Hepatocyte (in vitro differentiated cells): Measurements from ENCODE around the gene MGAT5. TPM values are rescaled to one million over a fixed set of nuclear protein-coding genes. Genes with fewer than 3 reads are reported as not detected.

Experiments used
- DNase-seq: peaks from one replicate; pipeline ENCODE4 v3.0.0-alpha.2; 2016; ENCODE audit warnings: low spot score
- H2AFZ ChIP-seq: fragments of 200-600 bp; sonication (generic); 2 replicates; pipeline ENCODE4 v1.6.0; 2016; ENCODE audit warnings: antibody characterized with exemption, mild to moderate bottlenecking
- H3K27ac ChIP-seq: fragments of 200-600 bp; sonication (generic); 2 replicates; pipeline ENCODE4 v1.5.1; 2016; ENCODE audit warnings: mild to moderate bottlenecking
- H3K27me3 ChIP-seq: fragments of 200-600 bp; sonication (generic); 2 replicates; pipeline ENCODE4 v1.6.1; 2016
- H3K36me3 ChIP-seq: fragments of 200-600 bp; sonication (generic); replicated peaks from 2 replicates; pipeline ENCODE4 v1.5.1; 2016; ENCODE audit warnings: low read depth; ENCODE audit not compliant: insufficient read depth
- H3K4me1 ChIP-seq: fragments of 200-600 bp; sonication (generic); 2 replicates; pipeline ENCODE4 v1.5.1; 2016; ENCODE audit warnings: mild to moderate bottlenecking, moderate library complexity; ENCODE audit not compliant: insufficient read depth
- H3K4me2 ChIP-seq: fragments of 200-600 bp; sonication (generic); 2 replicates; pipeline ENCODE4 v1.6.0; 2016
- H3K4me3 ChIP-seq: fragments of 200-600 bp; sonication (generic); 2 replicates; pipeline ENCODE4 v1.5.1; 2016; ENCODE audit warnings: mild to moderate bottlenecking
- H3K79me2 ChIP-seq: fragments of 200-600 bp; sonication (generic); 2 replicates; pipeline ENCODE4 v1.6.0; 2017; ENCODE audit warnings: mild to moderate bottlenecking
- H3K9me2 ChIP-seq: fragments of 200-600 bp; sonication (generic); replicated peaks from 2 replicates; pipeline ENCODE4 v1.6.0; 2017; ENCODE audit warnings: mild to moderate bottlenecking; ENCODE audit not compliant: insufficient read depth
- H3K9me3 ChIP-seq: fragments of 200-600 bp; sonication (generic); 2 replicates; pipeline ENCODE4 v1.5.1; 2016; ENCODE audit warnings: low read depth, mild to moderate bottlenecking
- H4K20me1 ChIP-seq: fragments of 200-600 bp; sonication (generic); 2 replicates; pipeline ENCODE4 v1.6.0; 2016; ENCODE audit warnings: mild to moderate bottlenecking; ENCODE audit not compliant: insufficient read depth, poor library complexity, severe bottlenecking
- EZH2 ChIP-seq: fragments of 200-600 bp; sonication (generic); IDR thresholded peaks from 2 replicates; pipeline ENCODE4 v1.6.1; 2016; ENCODE audit warnings: antibody characterized with exemption, mild to moderate bottlenecking, borderline replicate concordance
- EZH2phosphoT487 ChIP-seq: fragments of 200-600 bp; sonication (generic); IDR thresholded peaks from one replicate; pipeline ENCODE4 v1.6.1; 2018; ENCODE audit warnings: antibody characterized with exemption, mild to moderate bottlenecking, low read depth, moderate library complexity; ENCODE audit not compliant: unreplicated experiment, severe bottlenecking
- WGBS: methylation state at CpG from one replicate; pipeline ENCODE4 v1.1.6; 2016; ENCODE audit warnings: low lambda C conversion rate; ENCODE audit errors: missing lambda C conversion rate; 5-methylcytosine and 5-hydroxymethylcytosine counted together
- polyA plus RNA-seq: library from polyadenylated mRNA; unstranded; fragments of >200 nt; fragmentation: Nextera tagmentation; extraction: Ambion mirVana; gene quantifications from 2 replicates; pipeline ENCODE4 v1.2.1, GENCODE V29; 2016
- total RNA-seq: library from RNA; depleted of rRNA; stranded (reverse); fragments of >200 nt; gene quantifications from 2 replicates; pipeline ENCODE4 v1.2.3, GENCODE V29; 2014
- TF ChIP-seq, protein P1 (sequence below): fragments of 200-600 bp; sonication (generic); IDR thresholded peaks from 2 replicates; pipeline ENCODE4 v1.5.1; 2016; ENCODE audit warnings: antibody characterized with exemption, mild to moderate bottlenecking; ENCODE audit not compliant: poor library complexity

MGAT5 gene
- total and polyA plus RNA-seq, 2 experiments from 2014 or later, result 9.1 to 30.2 TPM

DNA sequence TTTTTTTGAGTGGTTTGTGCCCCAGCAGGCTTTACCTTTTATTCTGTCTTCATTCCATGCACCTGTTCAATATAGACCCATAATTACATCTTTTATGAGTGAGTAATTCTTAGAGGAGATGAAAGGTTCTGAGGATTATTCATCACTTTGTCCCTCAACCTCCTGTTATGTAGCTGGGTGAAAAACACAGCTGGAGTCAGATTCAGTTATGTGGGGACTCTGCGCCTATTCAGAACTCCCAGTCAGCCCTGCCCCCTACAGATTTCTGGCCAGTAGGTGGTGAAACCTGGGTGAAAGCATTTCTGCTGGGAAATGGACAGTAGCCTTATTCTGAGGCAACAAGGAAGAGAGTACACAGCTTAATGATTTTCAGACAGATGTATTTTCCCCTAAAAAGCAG is 107.8 kb downstream of the MGAT5 start:
- WGBS, result 100% methylated on average over 1 of the region's 1 CpG
- H3K36me3 ChIP-seq, result no peaks in the 10 kb centered on the region
- H2AFZ ChIP-seq, result no peak overlapping the region
- TF ChIP-seq EZH2 (no peak), EZH2phosphoT487 (no peak)
- TF ChIP-seq, protein P1, sequence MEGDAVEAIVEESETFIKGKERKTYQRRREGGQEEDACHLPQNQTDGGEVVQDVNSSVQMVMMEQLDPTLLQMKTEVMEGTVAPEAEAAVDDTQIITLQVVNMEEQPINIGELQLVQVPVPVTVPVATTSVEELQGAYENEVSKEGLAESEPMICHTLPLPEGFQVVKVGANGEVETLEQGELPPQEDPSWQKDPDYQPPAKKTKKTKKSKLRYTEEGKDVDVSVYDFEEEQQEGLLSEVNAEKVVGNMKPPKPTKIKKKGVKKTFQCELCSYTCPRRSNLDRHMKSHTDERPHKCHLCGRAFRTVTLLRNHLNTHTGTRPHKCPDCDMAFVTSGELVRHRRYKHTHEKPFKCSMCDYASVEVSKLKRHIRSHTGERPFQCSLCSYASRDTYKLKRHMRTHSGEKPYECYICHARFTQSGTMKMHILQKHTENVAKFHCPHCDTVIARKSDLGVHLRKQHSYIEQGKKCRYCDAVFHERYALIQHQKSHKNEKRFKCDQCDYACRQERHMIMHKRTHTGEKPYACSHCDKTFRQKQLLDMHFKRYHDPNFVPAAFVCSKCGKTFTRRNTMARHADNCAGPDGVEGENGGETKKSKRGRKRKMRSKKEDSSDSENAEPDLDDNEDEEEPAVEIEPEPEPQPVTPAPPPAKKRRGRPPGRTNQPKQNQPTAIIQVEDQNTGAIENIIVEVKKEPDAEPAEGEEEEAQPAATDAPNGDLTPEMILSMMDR, result no peak
- DNase-seq, result no peak
- H3K9me2 ChIP-seq, result no peaks in the 10 kb centered on the region
- H3K4me1 ChIP-seq, result peaks cover 25% of the 10 kb centered on the region
- no peaks in the 10 kb centered on the region for H3K79me2 ChIP-seq
- H3K27me3 ChIP-seq, result no peaks in the 10 kb centered on the region
- no peaks in the 10 kb centered on the region for H3K9me3 ChIP-seq
- H3K27ac ChIP-seq, result no peak overlapping the region
- H3K4me2 ChIP-seq, result no peak overlapping the region
- no peaks in the 10 kb centered on the region for H4K20me1 ChIP-seq
- no peak overlapping the region for H3K4me3 ChIP-seq

DNA sequence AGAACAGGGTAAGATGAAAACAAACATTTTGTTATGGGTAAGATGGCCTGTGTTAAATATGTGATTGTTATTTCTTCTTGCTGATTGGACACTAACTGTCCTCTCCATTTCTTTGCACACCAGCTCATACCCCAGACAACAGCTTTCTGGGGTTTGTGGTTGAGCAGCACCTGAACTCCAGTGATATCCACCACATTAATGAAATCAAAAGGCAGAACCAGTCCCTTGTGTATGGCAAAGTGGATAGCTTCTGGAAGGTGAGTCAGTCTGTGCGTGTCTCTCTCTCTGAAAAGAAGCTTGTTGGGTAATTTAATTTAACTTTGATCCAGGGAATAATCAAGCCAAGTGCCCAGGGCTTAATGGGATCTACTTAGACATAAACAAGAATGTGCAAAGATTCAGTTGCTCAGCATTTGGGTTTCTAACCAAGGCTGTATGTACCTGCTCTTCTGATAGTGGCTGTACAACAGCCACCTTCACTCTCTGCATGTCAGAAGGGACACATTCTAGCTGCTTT is 108.3 kb downstream of the MGAT5 start:
- H3K9me2 ChIP-seq, result no peaks in the 10 kb centered on the region
- no peak for DNase-seq
- no peak overlapping the region for H3K4me2 ChIP-seq
- WGBS, result 95% methylated on average over 1 of the region's 1 CpG
- no peaks in the 10 kb centered on the region for H3K79me2 ChIP-seq
- H3K27ac ChIP-seq, result no peak overlapping the region
- no peaks in the 10 kb centered on the region for H3K36me3 ChIP-seq
- peaks cover 25% of the 10 kb centered on the region for H3K4me1 ChIP-seq
- H4K20me1 ChIP-seq, result no peaks in the 10 kb centered on the region
- H3K9me3 ChIP-seq, result no peaks in the 10 kb centered on the region
- no peak overlapping the region for H2AFZ ChIP-seq
- TF ChIP-seq EZH2phosphoT487, result no peak
- TF ChIP-seq, protein P1, result no peak
- TF ChIP-seq EZH2, result no peak
- no peak overlapping the region for H3K4me3 ChIP-seq
- no peaks in the 10 kb centered on the region for H3K27me3 ChIP-seq

DNA sequence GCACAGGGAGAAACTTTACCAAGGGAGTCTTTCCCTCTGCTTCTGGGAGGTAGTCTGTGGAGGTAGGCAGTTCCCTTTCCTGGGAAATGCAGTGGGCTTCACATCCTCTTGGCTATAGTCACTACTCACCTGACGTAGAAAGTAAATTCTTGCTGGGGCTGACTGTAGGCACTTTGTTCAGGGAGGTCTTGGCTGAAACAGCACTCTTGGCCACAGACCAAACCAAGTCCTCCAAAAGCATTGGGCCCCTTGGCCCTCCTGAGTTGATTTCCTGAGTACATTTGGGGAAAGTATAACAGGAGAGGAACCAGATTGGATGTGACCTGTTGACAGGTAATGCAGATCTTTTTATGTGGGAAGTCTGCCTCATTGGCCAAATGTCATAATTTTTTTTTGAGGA is 108.9 kb downstream of the MGAT5 start:
- H4K20me1 ChIP-seq, result no peaks in the 10 kb centered on the region
- WGBS, result 67% methylated on average over 1 of the region's 1 CpG
- H3K36me3 ChIP-seq, result no peaks in the 10 kb centered on the region
- no peak overlapping the region for H3K4me2 ChIP-seq
- peaks cover 25% of the 10 kb centered on the region for H3K4me1 ChIP-seq
- H3K9me3 ChIP-seq, result no peaks in the 10 kb centered on the region
- TF ChIP-seq EZH2phosphoT487 (no peak), EZH2 (no peak)
- TF ChIP-seq, protein P1, result no peak
- H2AFZ ChIP-seq, result no peak overlapping the region
- no peak for DNase-seq
- no peaks in the 10 kb centered on the region for H3K9me2 ChIP-seq
- H3K27ac ChIP-seq, result no peak overlapping the region
- H3K79me2 ChIP-seq, result no peaks in the 10 kb centered on the region
- H3K4me3 ChIP-seq, result no peak overlapping the region
- H3K27me3 ChIP-seq, result no peaks in the 10 kb centered on the region
